Astrocyte (in vitro differentiated cells and primary cell): ENCODE results near the gene WDR35. TPM values are rescaled to one million over a fixed set of nuclear protein-coding genes. Genes with fewer than 3 reads are reported as not detected.

Experiments used
- DNase-seq: peaks from one replicate; pipeline ENCODE4 v3.0.0-alpha.2; 2010; ENCODE audit warnings: low read depth
- FAIRE-seq: peaks from 2 replicates; lab custom pipeline; 2011; peaks lifted over from hg19 to GRCh38; lab: Jason Lieb, UNC
- H2AFZ ChIP-seq: 2 replicates; pipeline ENCODE4 v1.6.0; 2012; ENCODE audit warnings: low read depth, low read length, inconsistent platforms
- H3K27ac ChIP-seq: 2 replicates; pipeline ENCODE4 v1.5.1; 2011; ENCODE audit warnings: low read depth, low read length, inconsistent platforms
- H3K27me3 ChIP-seq: 2 replicates; pipeline ENCODE4 v1.6.0; 2011; ENCODE audit warnings: low read length, inconsistent platforms; ENCODE audit not compliant: insufficient read depth
- H3K36me3 ChIP-seq: 2 replicates; pipeline ENCODE4 v1.5.1; 2011; ENCODE audit warnings: low read length, inconsistent platforms; ENCODE audit not compliant: insufficient read depth
- H3K4me1 ChIP-seq: 2 replicates; pipeline ENCODE4 v1.5.1; 2011; ENCODE audit warnings: low read length, inconsistent platforms; ENCODE audit not compliant: insufficient read depth
- H3K4me2 ChIP-seq: 2 replicates; pipeline ENCODE4 v1.6.0; 2012; ENCODE audit warnings: low read length, inconsistent platforms
- H3K4me3 ChIP-seq: 2 replicates; pipeline ENCODE4 v1.5.1; 2011; ENCODE audit warnings: low read depth, mild to moderate bottlenecking, low read length, inconsistent platforms; ENCODE audit not compliant: insufficient read depth
- H3K79me2 ChIP-seq: 2 replicates; pipeline ENCODE4 v1.6.0; 2012; ENCODE audit warnings: mild to moderate bottlenecking, low read length, inconsistent platforms; ENCODE audit not compliant: insufficient read depth
- H3K9ac ChIP-seq: 2 replicates; pipeline ENCODE4 v1.6.0; 2012; ENCODE audit warnings: mild to moderate bottlenecking, low read length, inconsistent platforms
- H3K9me3 ChIP-seq: 2 replicates; pipeline ENCODE4 v1.5.1; 2012; ENCODE audit warnings: low read depth, mild to moderate bottlenecking, low read length, inconsistent platforms; ENCODE audit not compliant: insufficient read depth
- H4K20me1 ChIP-seq: 2 replicates; pipeline ENCODE4 v1.6.0; 2012; ENCODE audit warnings: low read length, inconsistent platforms; ENCODE audit not compliant: insufficient read depth
- H3K27ac Mint-ChIP-seq: one replicate; pipeline ENCODE4 v1.8.0; 2021; ENCODE audit warnings: mild to moderate bottlenecking, mixed read lengths; ENCODE audit not compliant: unreplicated experiment
- H3K27me3 Mint-ChIP-seq: one replicate; pipeline ENCODE4 v1.8.0; 2021; ENCODE audit warnings: low read depth, mixed read lengths; ENCODE audit not compliant: unreplicated experiment
- H3K36me3 Mint-ChIP-seq: one replicate; pipeline ENCODE4 v1.8.0; 2021; ENCODE audit warnings: low read depth, mixed read lengths; ENCODE audit not compliant: unreplicated experiment
- H3K4me1 Mint-ChIP-seq: one replicate; pipeline ENCODE4 v1.8.0; 2021; ENCODE audit warnings: low read depth, mixed read lengths; ENCODE audit not compliant: unreplicated experiment
- H3K4me3 Mint-ChIP-seq: one replicate; pipeline ENCODE4 v1.8.0; 2021; ENCODE audit warnings: mild to moderate bottlenecking, moderate library complexity, mixed read lengths; ENCODE audit not compliant: unreplicated experiment
- H3K9me3 Mint-ChIP-seq: one replicate; pipeline ENCODE4 v1.8.0; 2021; ENCODE audit warnings: mild to moderate bottlenecking, mixed read lengths; ENCODE audit not compliant: unreplicated experiment
- EZH2 ChIP-seq: IDR thresholded peaks from 2 replicates; pipeline ENCODE4 v1.6.1; 2012; ENCODE audit warnings: mild to moderate bottlenecking, low read length, inconsistent platforms; ENCODE audit not compliant: insufficient read depth
- total RNA-seq: library from RNA; stranded (reverse); gene quantifications from 2 replicates; pipeline ENCODE4 v1.2.1, GENCODE V29; 2021
- TF ChIP-seq, protein P1 (sequence below): IDR thresholded peaks from 2 replicates; pipeline ENCODE4 v1.5.1; 2011; ENCODE audit warnings: low read depth, mild to moderate bottlenecking, inconsistent platforms, low read length, moderate library complexity; ENCODE audit not compliant: insufficient read depth

WDR35 gene
- total RNA-seq, 1 donor from 2014 or later, result 9.6 TPM

DNA sequence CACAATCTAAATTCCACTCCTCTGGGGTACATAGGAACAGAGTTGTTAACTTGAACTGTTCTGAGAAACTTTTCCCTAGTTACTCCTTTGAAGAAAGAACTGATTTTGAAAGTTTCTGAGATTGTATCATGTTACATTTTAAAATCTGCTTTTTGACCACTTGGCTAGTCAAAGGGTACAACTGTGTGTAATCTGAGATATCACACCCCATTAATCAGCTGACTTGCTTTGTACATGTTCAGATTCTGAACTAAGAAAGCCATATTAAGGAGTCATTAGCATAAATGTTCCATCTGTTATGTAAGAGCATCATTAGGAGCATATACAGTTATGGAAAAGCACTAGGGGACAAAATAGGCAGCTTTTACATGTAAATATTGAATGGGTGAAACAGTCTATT, 3.8 kb upstream of the WDR35 start:
- no peak for FAIRE-seq
- no peaks in the 10 kb centered on the region for H3K9me3 Mint-ChIP-seq

DNA sequence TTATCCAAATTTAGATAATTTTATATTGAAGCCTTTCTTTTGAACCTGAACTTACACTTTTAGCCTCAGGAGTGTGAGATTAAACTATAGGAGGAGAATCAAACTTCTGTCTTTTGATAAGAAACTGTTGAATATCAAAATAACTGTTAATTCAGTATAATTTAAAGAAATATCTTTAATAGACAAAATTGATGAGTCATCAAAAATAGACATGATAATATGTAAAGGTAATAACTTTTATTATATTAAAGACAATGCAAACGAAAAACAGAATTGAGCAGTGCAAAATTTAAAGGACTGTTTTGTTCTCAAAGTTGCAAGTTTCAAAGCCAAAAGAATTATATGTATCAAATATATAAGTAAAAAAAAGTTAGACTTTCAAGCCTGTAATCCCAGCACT, 2.0 kb upstream of the WDR35 start:
- no peak for FAIRE-seq
- Histone ChIP-seq H3K9me3 (no peaks in the 10 kb centered on the region), H3K27me3 (no peaks in the 10 kb centered on the region), H2AFZ (no peak overlapping the region), H4K20me1 (no peaks in the 10 kb centered on the region), H3K4me1 (peaks cover 16% of the 10 kb centered on the region), H3K79me2 (peaks cover 18% of the 10 kb centered on the region), H3K4me2 (no peak overlapping the region), H3K27ac (no peak overlapping the region), H3K4me3 (no peak overlapping the region), H3K9ac (no peak overlapping the region), H3K36me3 (no peaks in the 10 kb centered on the region)
- Mint-ChIP-seq H3K36me3 (no peaks in the 10 kb centered on the region), H3K27me3 (no peaks in the 10 kb centered on the region), H3K4me3 (no peak overlapping the region), H3K9me3 (no peaks in the 10 kb centered on the region), H3K4me1 (peaks cover 6% of the 10 kb centered on the region), H3K27ac (no peak overlapping the region)
- no peak for DNase-seq
- TF ChIP-seq EZH2, result no peak

More for the DNA sequence above, 3.8 kb upstream of the WDR35 start:
- Histone ChIP-seq H3K27me3 (no peaks in the 10 kb centered on the region), H3K9ac (no peak overlapping the region), H3K79me2 (peaks cover 8% of the 10 kb centered on the region), H3K27ac (no peak overlapping the region), H3K4me3 (no peak overlapping the region), H2AFZ (no peak overlapping the region), H3K4me1 (peaks cover 14% of the 10 kb centered on the region), H4K20me1 (no peaks in the 10 kb centered on the region), H3K9me3 (no peaks in the 10 kb centered on the region), H3K36me3 (no peaks in the 10 kb centered on the region), H3K4me2 (no peak overlapping the region)
- Mint-ChIP-seq H3K27me3 (no peaks in the 10 kb centered on the region), H3K36me3 (no peaks in the 10 kb centered on the region), H3K4me3 (no peak overlapping the region), H3K4me1 (peaks cover 1% of the 10 kb centered on the region), H3K27ac (no peak overlapping the region)
- TF ChIP-seq EZH2, result no peak
- TF ChIP-seq, protein P1, sequence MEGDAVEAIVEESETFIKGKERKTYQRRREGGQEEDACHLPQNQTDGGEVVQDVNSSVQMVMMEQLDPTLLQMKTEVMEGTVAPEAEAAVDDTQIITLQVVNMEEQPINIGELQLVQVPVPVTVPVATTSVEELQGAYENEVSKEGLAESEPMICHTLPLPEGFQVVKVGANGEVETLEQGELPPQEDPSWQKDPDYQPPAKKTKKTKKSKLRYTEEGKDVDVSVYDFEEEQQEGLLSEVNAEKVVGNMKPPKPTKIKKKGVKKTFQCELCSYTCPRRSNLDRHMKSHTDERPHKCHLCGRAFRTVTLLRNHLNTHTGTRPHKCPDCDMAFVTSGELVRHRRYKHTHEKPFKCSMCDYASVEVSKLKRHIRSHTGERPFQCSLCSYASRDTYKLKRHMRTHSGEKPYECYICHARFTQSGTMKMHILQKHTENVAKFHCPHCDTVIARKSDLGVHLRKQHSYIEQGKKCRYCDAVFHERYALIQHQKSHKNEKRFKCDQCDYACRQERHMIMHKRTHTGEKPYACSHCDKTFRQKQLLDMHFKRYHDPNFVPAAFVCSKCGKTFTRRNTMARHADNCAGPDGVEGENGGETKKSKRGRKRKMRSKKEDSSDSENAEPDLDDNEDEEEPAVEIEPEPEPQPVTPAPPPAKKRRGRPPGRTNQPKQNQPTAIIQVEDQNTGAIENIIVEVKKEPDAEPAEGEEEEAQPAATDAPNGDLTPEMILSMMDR, result no peak
- no peak for DNase-seq

DNA sequence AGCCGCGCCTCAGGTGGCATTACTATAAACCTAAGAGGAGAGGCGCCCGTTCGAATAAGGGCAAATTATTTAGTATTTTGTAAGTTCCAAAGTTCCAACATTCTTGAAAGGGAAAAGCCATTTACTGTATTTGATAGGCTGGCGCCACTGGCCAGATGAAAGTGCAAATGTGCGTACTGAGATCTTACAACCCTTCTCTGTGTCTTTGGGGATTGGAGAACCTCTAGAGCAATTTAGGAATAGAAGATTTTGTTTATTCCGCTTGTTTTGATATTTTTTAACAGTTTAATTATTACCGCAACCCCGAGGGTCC, 467 bp upstream of the WDR35 start:
- DNase-seq (no peak), FAIRE-seq (no peak)
- peaks cover 22% of the 10 kb centered on the region for H3K79me2 ChIP-seq
- H2AFZ ChIP-seq, result peak overlapping the region; percentile 95
- peak overlapping the region; percentile 81 for H3K9ac ChIP-seq
- Mint-ChIP-seq H3K36me3 (peaks cover 2% of the 10 kb centered on the region), H3K27me3 (no peaks in the 10 kb centered on the region), H3K27ac (peak overlapping the region; percentile 60), H3K4me3 (peak overlapping the region; percentile 95), H3K9me3 (no peaks in the 10 kb centered on the region), H3K4me1 (peaks cover 6% of the 10 kb centered on the region)
- peak overlapping the region; percentile 98 for H3K4me2 ChIP-seq
- no peak overlapping the region for H3K27ac ChIP-seq
- no peak for TF ChIP-seq EZH2
- TF ChIP-seq, protein P1, result no peak
- peaks cover 16% of the 10 kb centered on the region for H3K4me1 ChIP-seq
- H3K4me3 ChIP-seq, result peak overlapping the region; percentile 88
- no peaks in the 10 kb centered on the region for H4K20me1 ChIP-seq
- H3K36me3 ChIP-seq, result no peaks in the 10 kb centered on the region
- no peaks in the 10 kb centered on the region for H3K27me3 ChIP-seq
- H3K9me3 ChIP-seq, result no peaks in the 10 kb centered on the region
